H1 (cell line): ENCODE results near the gene OGFR. TPM values are rescaled to one million over a fixed set of nuclear protein-coding genes. Genes with fewer than 3 reads are reported as not detected.
A peak's percentile ranks its signal among the peaks of the same experiment; 100 is the strongest.

Experiments used
- CTCF ChIA-PET: fragments of 300-600 bp; sonication (Branson Sonifier 250); formaldehyde crosslinking; loops from one replicate; lab custom pipeline; 2021; ENCODE audit not compliant: partially characterized antibody; lab: Charles Lee
- POLR2A ChIA-PET: fragments of 300-600 bp; sonication (Branson Sonifier 250); formaldehyde crosslinking; loops from one replicate; lab custom pipeline; 2021; ENCODE audit warnings: inconsistent platforms; ENCODE audit not compliant: partially characterized antibody; lab: Charles Lee
- DNase-seq, 2 experiments: peaks; one replicate each; pipeline versions ENCODE4 v3.0.0 to v3.0.0-alpha.2; 2010 to 2022; ENCODE audit warnings: low spot score in 2 of 2, low read depth in 1 of 2, mixed read lengths in 1 of 2
- FAIRE-seq: peaks from 2 replicates; lab custom pipeline; 2011; peaks lifted over from hg19 to GRCh38; lab: Jason Lieb, UNC
- H2AFZ ChIP-seq: 2 replicates; pipeline ENCODE4 v1.8.1; 2012; ENCODE audit warnings: low read length, inconsistent platforms
- H2AK5ac ChIP-seq: 2 replicates; pipeline ENCODE4 v1.6.1; 2013; ENCODE audit warnings: low read depth, low read length
- H2BK120ac ChIP-seq: replicated peaks from 2 replicates; pipeline ENCODE3; 2013; ENCODE audit warnings: low read depth, low read length, inconsistent platforms
- H2BK12ac ChIP-seq: 2 replicates; pipeline ENCODE4 v1.6.1; 2013; ENCODE audit warnings: low read depth, low read length
- H2BK15ac ChIP-seq: 2 replicates; pipeline ENCODE4 v1.6.1; 2013; ENCODE audit warnings: low read length
- H2BK20ac ChIP-seq: 2 replicates; pipeline ENCODE4 v1.6.1; 2013; ENCODE audit warnings: low read length
- H2BK5ac ChIP-seq: 2 replicates; pipeline ENCODE4 v1.6.1; 2013; ENCODE audit warnings: low read depth, low read length
- H3K14ac ChIP-seq: 2 replicates; pipeline ENCODE4 v1.6.1; 2013; ENCODE audit warnings: inconsistent platforms; ENCODE audit not compliant: insufficient read length
- H3K18ac ChIP-seq: 2 replicates; pipeline ENCODE4 v1.6.1; 2013; ENCODE audit warnings: low read length; ENCODE audit errors: extremely low read depth
- H3K23ac ChIP-seq: 2 replicates; pipeline ENCODE4 v1.6.1; 2013; ENCODE audit warnings: inconsistent platforms; ENCODE audit not compliant: insufficient read length
- H3K23me2 ChIP-seq: 2 replicates; pipeline ENCODE4 v1.6.1; 2013; ENCODE audit warnings: low read depth, low read length
- H3K27ac ChIP-seq: 2 replicates; pipeline ENCODE4 v1.6.1; 2011; ENCODE audit warnings: low read depth, low read length, inconsistent platforms
- H3K27me3 ChIP-seq, 4 experiments: replicated peaks in 1 of 4; 1 replicate in 1 of 4; 2 replicates in 3 of 4; pipeline versions ENCODE4 v1.6.1 to v1.8.1; 2011 to 2013; ENCODE audit warnings: low read length in 3 of 4, mild to moderate bottlenecking in 3 of 4, inconsistent platforms in 2 of 4, mixed read lengths in 2 of 4, moderate library complexity in 1 of 4; ENCODE audit not compliant: control insufficient read depth in 3 of 4, insufficient read depth in 3 of 4; ENCODE audit errors: extremely low read depth in 1 of 4
- H3K36me3 ChIP-seq, 4 experiments: 2 replicates each; pipeline versions ENCODE4 v1.6.1 to v1.8.1; 2011 to 2013; ENCODE audit warnings: mild to moderate bottlenecking in 4 of 4, low read length in 3 of 4, moderate library complexity in 2 of 4, control low read depth in 1 of 4, inconsistent platforms in 1 of 4; ENCODE audit not compliant: insufficient read depth in 4 of 4, control insufficient read depth in 2 of 4
- H3K4ac ChIP-seq: replicated peaks from 2 replicates; pipeline ENCODE3; 2013; ENCODE audit warnings: low read length, low read depth, mixed read lengths, inconsistent platforms; ENCODE audit not compliant: insufficient read length
- H3K4me1 ChIP-seq, 4 experiments: replicated peaks in 1 of 4; 1 replicate in 1 of 4; 2 replicates in 3 of 4; pipeline versions ENCODE4 v1.6.1 to v1.8.1; 2011 to 2013; ENCODE audit warnings: low read length in 3 of 4, inconsistent platforms in 2 of 4, mixed read lengths in 1 of 4; ENCODE audit not compliant: insufficient read depth in 4 of 4, control insufficient read depth in 3 of 4
- H3K4me2 ChIP-seq, 2 experiments: 2 replicates each; pipeline versions ENCODE4 v1.6.1 to v1.8.1; 2011 to 2013; ENCODE audit warnings: low read depth in 2 of 2, low read length in 2 of 2, control low read depth in 1 of 2, inconsistent platforms in 1 of 2, mild to moderate bottlenecking in 1 of 2; ENCODE audit not compliant: insufficient read depth in 1 of 2
- H3K4me3 ChIP-seq, 4 experiments: fragments of 200-600, 300-600 bp in 1 of 4; sonication (generic), shearing (Covaris generic), sonication (Bioruptor Twin) in 1 of 4; 2 replicates each; pipeline versions ENCODE4 v1.5.1 to v1.8.1; 2011 to 2016; ENCODE audit warnings: low read length in 4 of 4, low read depth in 3 of 4, control low read depth in 2 of 4, inconsistent platforms in 2 of 4, mild to moderate bottlenecking in 2 of 4, mixed read lengths in 1 of 4, moderate library complexity in 1 of 4; ENCODE audit not compliant: insufficient read depth in 2 of 4; ENCODE audit errors: extremely low read depth in 1 of 4
- H3K56ac ChIP-seq: replicated peaks from 2 replicates; pipeline ENCODE3; 2013; ENCODE audit warnings: low read depth, mild to moderate bottlenecking, mixed read lengths, low read length, inconsistent platforms; ENCODE audit not compliant: insufficient read length
- H3K79me1 ChIP-seq: 2 replicates; pipeline ENCODE4 v1.6.1; 2013; ENCODE audit warnings: low read depth, low read length, control low read depth
- H3K79me2 ChIP-seq, 2 experiments: 2 replicates each; pipeline versions ENCODE4 v1.6.1 to v1.8.1; 2012 to 2013; ENCODE audit warnings: low read length in 2 of 2, mild to moderate bottlenecking in 2 of 2, inconsistent platforms in 1 of 2; ENCODE audit not compliant: insufficient read depth in 2 of 2, control insufficient read depth in 1 of 2
- H3K9ac ChIP-seq, 4 experiments: replicated peaks in 1 of 4; 1 replicate in 1 of 4; 2 replicates in 3 of 4; pipeline versions ENCODE4 v1.6.1 to v1.8.1; 2011 to 2013; ENCODE audit warnings: low read depth in 3 of 4, low read length in 3 of 4, control low read depth in 2 of 4, mild to moderate bottlenecking in 2 of 4, moderate library complexity in 2 of 4, inconsistent platforms in 1 of 4; ENCODE audit errors: extremely low read depth in 1 of 4
- H3K9me3 ChIP-seq, 2 experiments: 2 replicates each; pipeline versions ENCODE4 v1.6.1 to v1.8.1; 2012 to 2013; ENCODE audit warnings: mild to moderate bottlenecking in 2 of 2, moderate library complexity in 2 of 2, control low read depth in 1 of 2, inconsistent platforms in 1 of 2, low read depth in 1 of 2, low read length in 1 of 2, mixed read lengths in 1 of 2; ENCODE audit not compliant: insufficient read depth in 2 of 2
- H4K20me1 ChIP-seq, 2 experiments: replicated peaks in 1 of 2; 2 replicates each; pipeline versions ENCODE3 to v1.8.1; 2011 to 2013; ENCODE audit warnings: inconsistent platforms in 2 of 2, low read length in 2 of 2, mild to moderate bottlenecking in 1 of 2; ENCODE audit not compliant: insufficient read depth in 2 of 2, control insufficient read depth in 1 of 2
- H4K5ac ChIP-seq: 2 replicates; pipeline ENCODE4 v1.6.1; 2013; ENCODE audit warnings: low read length, low read depth, mixed read lengths, inconsistent platforms; ENCODE audit not compliant: insufficient read length
- H4K8ac ChIP-seq: 2 replicates; pipeline ENCODE4 v1.8.0; 2013; ENCODE audit warnings: mild to moderate bottlenecking, moderate library complexity, low read length, inconsistent platforms; ENCODE audit not compliant: insufficient read depth; ENCODE audit errors: extremely low read depth
- H4K91ac ChIP-seq: replicated peaks from 2 replicates; pipeline ENCODE3; 2013; ENCODE audit warnings: low read length, mixed read lengths, inconsistent platforms; ENCODE audit not compliant: insufficient read length
- CBX5 ChIP-seq: fragments of 300-800, 300-1000 bp; sonication (generic); IDR thresholded peaks from 2 replicates; pipeline ENCODE4 v1.7.1; 2016; ENCODE audit warnings: antibody characterized with exemption, low read length, low read depth
- CREB1 ChIP-seq: IDR thresholded peaks from 2 replicates; pipeline ENCODE4 v1.6.1; 2012; ENCODE audit warnings: inconsistent platforms
- GABPA ChIP-seq: IDR thresholded peaks from 2 replicates; pipeline ENCODE4 v1.6.1; 2011; ENCODE audit warnings: mild to moderate bottlenecking, low read length, moderate library complexity, borderline replicate concordance; ENCODE audit not compliant: insufficient read depth
- JUN ChIP-seq: IDR thresholded peaks from 2 replicates; pipeline ENCODE4 v1.6.1; 2011; ENCODE audit warnings: low read depth, mild to moderate bottlenecking, improper control_type of control experiment, low read length
- POLR2A ChIP-seq, 2 experiments: IDR thresholded peaks; 1 replicate in 1 of 2; 2 replicates in 1 of 2; pipeline ENCODE4 v1.6.1; 2011; ENCODE audit warnings: low read depth in 2 of 2, low read length in 2 of 2, mild to moderate bottlenecking in 2 of 2; ENCODE audit errors: control extremely low read depth in 1 of 2
- WGBS, 2 experiments: shearing (Covaris generic) in 1 of 2; methylation state at CpG; one replicate each; pipeline versions ENCODE4 v1.1.6 to v1.1.7; 2013 to 2015; ENCODE audit warnings: low lambda C conversion rate in 2 of 2, mixed read lengths in 2 of 2, inconsistent platforms in 1 of 2, low coverage in 1 of 2, missing lambda C conversion rate in 1 of 2; ENCODE audit not compliant: insufficient replicate concordance in 2 of 2, insufficient coverage in 1 of 2, insufficient read length in 1 of 2; ENCODE audit errors: extremely low coverage in 1 of 2, missing lambda C conversion rate in 1 of 2; 5-methylcytosine and 5-hydroxymethylcytosine counted together
- polyA plus RNA-seq, 7 experiments: library from polyadenylated mRNA; depleted of rRNA in 3 of 7; stranded (reverse) in 5 of 7; unstranded in 2 of 7; fragments of >200 nt in 5 of 7; fragments of 200-250 nt in 2 of 7; gene quantifications; 1 replicate in 5 of 7; 2 replicates in 1 of 7; 4 replicates in 1 of 7; pipeline versions ENCODE4 v1.2.1 to v1.2.3, GENCODE V29; 2011 to 2013; ENCODE audit warnings: missing spikeins in 2 of 7, mixed read lengths in 2 of 7
- total RNA-seq: library from RNA; stranded (reverse); fragmentation: NEBNext Ultra II Directional; extraction: Animal tissue kit (Norgen Biotek cat#: 25700); gene quantifications from 2 replicates; pipeline ENCODE4 v1.2.1, GENCODE V29; 2021
- TF ChIP-seq, protein P1 (sequence below): IDR thresholded peaks from 2 replicates; pipeline ENCODE4 v1.6.1; 2011; ENCODE audit warnings: low read length, improper control_type of control experiment

The OGFR gene
- total and polyA plus RNA-seq, 2 of the 8 experiments (the other 6 are each of a cell fraction or from before 2014, with no cell fraction given) = 13.9 to 25.1 TPM

GRCh38 chr20:62806383-62807050 lies 1.9 kb downstream of the OGFR start:
- Histone ChIP-seq H4K8ac (peak overlapping the region; percentile 25; the same call in 1 of the 2 replicates), H2BK20ac (no peak overlapping the region), H3K4me2 (peak overlapping the region; percentile 78 to 84; a peak in 2 of 4 replicates), H3K27ac (no peak overlapping the region), H3K9me3 (no peaks in the 10 kb centered on the region), H3K14ac (no peak overlapping the region), H2BK12ac (no peak overlapping the region), H3K4me3 (no peak overlapping the region), H3K9ac (no peak overlapping the region), H2BK120ac (no peak overlapping the region), H4K5ac (no peak overlapping the region), H2AFZ (no peak overlapping the region), H3K4ac (no peak overlapping the region), H4K91ac (no peak overlapping the region), H3K23me2 (peaks cover 8% of the 10 kb centered on the region; the same call in 1 of the 2 replicates), H2AK5ac (no peak overlapping the region), H3K79me1 (peaks cover 6% of the 10 kb centered on the region; the same call in 1 of the 2 replicates), H3K23ac (no peak overlapping the region), H3K27me3 (peaks cover 0 to 8% (median 4%) of the 10 kb centered on the region in 4 experiments; a peak in 4 of 7 replicates), H4K20me1 (peaks cover 6 to 21% of the 10 kb centered on the region in 2 experiments), H3K56ac (no peak overlapping the region), H3K36me3 (peaks cover 0 to 14% (median 1%) of the 10 kb centered on the region in 4 experiments; a peak in 4 of 8 replicates), H2BK5ac (no peak overlapping the region), H3K79me2 (no peaks in the 10 kb centered on the region), H3K18ac (no peak overlapping the region), H3K4me1 (peaks cover 0 to 12% (median 8%) of the 10 kb centered on the region in 4 experiments; a peak in 6 of 7 replicates), H2BK15ac (no peak overlapping the region)
- 73% methylated on average over 11 of the region's 11 CpGs; no CpG with 5 or more reads in 1 of the 2 experiments for WGBS, 2 experiments
- FAIRE-seq (no peak), DNase-seq (no peak)
- CTCF ChIA-PET = interaction anchor here (0.9 to 4.0 kb wide), 7 partner anchors 10 to 132 kb away, joined by 3 to 37 read pairs (median 6); partner anchors contain the start of genes COL9A3 and MRGBP
- POLR2A ChIA-PET = interaction anchor here (2.0 kb wide), 1 partner anchor 9 kb away, joined by 14 read pairs; no protein-coding TSS in a partner anchor
- TF ChIP-seq, protein P1, sequence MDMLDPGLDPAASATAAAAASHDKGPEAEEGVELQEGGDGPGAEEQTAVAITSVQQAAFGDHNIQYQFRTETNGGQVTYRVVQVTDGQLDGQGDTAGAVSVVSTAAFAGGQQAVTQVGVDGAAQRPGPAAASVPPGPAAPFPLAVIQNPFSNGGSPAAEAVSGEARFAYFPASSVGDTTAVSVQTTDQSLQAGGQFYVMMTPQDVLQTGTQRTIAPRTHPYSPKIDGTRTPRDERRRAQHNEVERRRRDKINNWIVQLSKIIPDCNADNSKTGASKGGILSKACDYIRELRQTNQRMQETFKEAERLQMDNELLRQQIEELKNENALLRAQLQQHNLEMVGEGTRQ = no peak
- TF ChIP-seq CBX5 (no peak), GABPA (no peak), CREB1 (no peak), POLR2A (IDR thresholded peaks at IDR 0.05; ENCODE audit: control extremely low read depth in 1 of 2, low read depth in 2 of 2, low read length in 2 of 2) (no peak), JUN (no peak)
